HG02588 (cell line): ENCODE data around the gene FADS2.

Experiments used
- ATAC-seq: cut with Tn5 transposase; IDR thresholded peaks from one replicate; pipeline ENCODE4 v1.9.1; 2021; ENCODE audit warnings: mild to moderate bottlenecking, moderate library complexity; ENCODE audit not compliant: unreplicated experiment

The FADS2 gene

GRCh38 chr11:61885166-61885778, 57.2 kb downstream of the FADS2 start:
- no peak for ATAC-seq

GRCh38 chr11:61885784-61886580, 57.9 kb downstream of the FADS2 start:
- ATAC-seq: no peak

- ATAC-seq: no peak
These were observed 58.5 kb downstream of the FADS2 start for GRCh38 chr11:61886643-61887042.

GRCh38 chr11:61887839-61888494, 59.9 kb downstream of the FADS2 start:
- ATAC-seq: no peak

GRCh38 chr11:61888590-61888989, 60.5 kb downstream of the FADS2 start:
- ATAC-seq: no peak

- ATAC-seq: no peak
These were observed 61.7 kb downstream of the FADS2 start for GRCh38 chr11:61889831-61890230.

- peak; percentile 27 for ATAC-seq
These were observed 62.6 kb downstream of the FADS2 start for GRCh38 chr11:61890529-61891330.

GRCh38 chr11:61891331-61892084, 63.4 kb downstream of the FADS2 start, which contains the start of gene FADS3:
Gene FADS3, minus strand, starts transcription at chr11:61891545. Its CDS starts 164 bp downstream, at chr11:61891381.
- ATAC-seq: peak; percentile 70

- no peak for ATAC-seq
These were observed 63.9 kb downstream of the FADS2 start for GRCh38 chr11:61892085-61892370.

GRCh38 chr11:61893981-61894380, 65.9 kb downstream of the FADS2 start:
- no peak for ATAC-seq

- ATAC-seq: no peak
These were observed 67.1 kb downstream of the FADS2 start for GRCh38 chr11:61895046-61895717.

- no peak for ATAC-seq
These were observed 67.6 kb downstream of the FADS2 start for GRCh38 chr11:61895718-61896059.

- no peak for ATAC-seq
These were observed 68.7 kb downstream of the FADS2 start for GRCh38 chr11:61896665-61897386.

- ATAC-seq: no peak
These were observed 69.5 kb downstream of the FADS2 start for GRCh38 chr11:61897387-61898246.

GRCh38 chr11:61898247-61898582, 70.1 kb downstream of the FADS2 start:
- no peak for ATAC-seq

GRCh38 chr11:61899146-61899841, 71.2 kb downstream of the FADS2 start:
- ATAC-seq: no peak

- no peak for ATAC-seq
These were observed 72.2 kb downstream of the FADS2 start for GRCh38 chr11:61900251-61900650.

GRCh38 chr11:61901397-61901796, 73.3 kb downstream of the FADS2 start:
- ATAC-seq: no peak
